Loucy (cell line): ENCODE results near the gene ARMC8.

Source experiments
- H2AFZ ChIP-seq: fragments of 200-600 bp; sonication (generic); 2 replicates; pipeline ENCODE4 v1.6.0; 2016; ENCODE audit warnings: antibody characterized with exemption, mild to moderate bottlenecking, low read length, moderate library complexity
- H3F3A ChIP-seq: fragments of 200-600 bp; 2 replicates; pipeline ENCODE4 v1.6.0; 2016; ENCODE audit warnings: antibody characterized with exemption, low read depth, mild to moderate bottlenecking
- H3K27me3 ChIP-seq: fragments of 200-600 bp; sonication (generic); 2 replicates; pipeline ENCODE4 v1.6.1; 2014; ENCODE audit warnings: low read length, mild to moderate bottlenecking; ENCODE audit not compliant: insufficient read depth, poor library complexity, severe bottlenecking
- H3K36me3 ChIP-seq: fragments of 200-600 bp; sonication (generic); 2 replicates; pipeline ENCODE4 v1.6.1; 2016; ENCODE audit warnings: low read length; ENCODE audit not compliant: insufficient read depth
- H3K4me1 ChIP-seq: fragments of 200-600 bp; sonication (generic); 2 replicates; pipeline ENCODE4 v1.5.1; 2014; ENCODE audit warnings: low read length, mild to moderate bottlenecking; ENCODE audit not compliant: insufficient read depth, poor library complexity, severe bottlenecking
- H3K4me2 ChIP-seq: fragments of 200-600 bp; sonication (generic); 2 replicates; pipeline ENCODE4 v1.6.0; 2014; ENCODE audit warnings: antibody characterized with exemption, low read length, low read depth, mild to moderate bottlenecking; ENCODE audit not compliant: poor library complexity, severe bottlenecking
- H3K4me3 ChIP-seq: fragments of 200-600 bp; sonication (generic); 2 replicates; pipeline ENCODE4 v1.5.1; 2014; ENCODE audit warnings: low read length, mild to moderate bottlenecking, mixed read lengths; ENCODE audit not compliant: poor library complexity, severe bottlenecking
- H3K79me2 ChIP-seq: fragments of 200-600 bp; sonication (generic); 2 replicates; pipeline ENCODE4 v1.6.1; 2014; ENCODE audit warnings: low read length; ENCODE audit not compliant: insufficient read depth
- H3K9ac ChIP-seq: fragments of 200-600 bp; sonication (generic); 2 replicates; pipeline ENCODE4 v1.6.0; 2014; ENCODE audit warnings: mild to moderate bottlenecking, low read depth, low read length, moderate library complexity; ENCODE audit not compliant: poor library complexity, severe bottlenecking
- H3K9me2 ChIP-seq: fragments of 200-600 bp; sonication (generic); replicated peaks from 2 replicates; pipeline ENCODE4 v1.6.1; 2016; ENCODE audit warnings: low read depth, low read length, mixed read lengths
- H3K9me3 ChIP-seq: fragments of 200-600 bp; sonication (generic); 2 replicates; pipeline ENCODE4 v1.6.1; 2014; ENCODE audit warnings: mild to moderate bottlenecking, antibody characterized with exemption, low read length, low read depth; ENCODE audit not compliant: insufficient read depth
- H4K20me1 ChIP-seq: fragments of 200-600 bp; sonication (generic); 2 replicates; pipeline ENCODE4 v1.6.0; 2014; ENCODE audit warnings: antibody characterized with exemption, low read length, mild to moderate bottlenecking; ENCODE audit not compliant: insufficient read depth, poor library complexity, severe bottlenecking
- EZH2phosphoT487 ChIP-seq: fragments of 200-600 bp; IDR thresholded peaks from 2 replicates; pipeline ENCODE4 v1.6.1; 2018; ENCODE audit warnings: antibody characterized with exemption, mild to moderate bottlenecking, moderate library complexity, borderline replicate concordance
- TF ChIP-seq, protein P1 (sequence below): fragments of 200-600 bp; sonication (generic); conservative IDR thresholded peaks from 2 replicates; pipeline ENCODE4 v1.5.1; 2014; ENCODE audit warnings: mild to moderate bottlenecking, antibody characterized with exemption, low read length

ARMC8 gene

DNA sequence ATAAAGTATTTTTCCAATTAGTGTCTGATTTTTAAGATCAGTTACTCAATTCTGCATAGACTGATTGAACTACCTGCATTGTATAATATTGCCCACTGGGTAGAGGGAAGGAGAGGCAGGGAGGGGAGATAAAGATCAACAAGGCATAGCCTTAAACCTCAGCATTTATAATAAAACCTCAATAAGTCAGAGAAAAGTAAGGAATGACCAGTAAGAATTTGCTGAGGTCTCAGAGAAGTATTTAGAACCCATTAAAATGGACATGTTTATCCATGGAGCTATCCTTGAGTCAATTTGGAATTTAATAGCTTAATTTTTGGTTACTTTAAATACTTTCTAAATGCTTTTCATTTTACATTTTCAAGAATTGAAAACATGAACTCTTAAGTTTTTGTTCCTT, 62.5 kb downstream of the ARMC8 start:
- Histone ChIP-seq H3K4me1 (no peaks in the 10 kb centered on the region), H3K9me2 (no peaks in the 10 kb centered on the region), H3K9me3 (no peaks in the 10 kb centered on the region), H3K4me2 (no peak overlapping the region), H3K36me3 (peaks cover 41% of the 10 kb centered on the region; the same call in 1 of the 2 replicates), H2AFZ (no peak overlapping the region), H3K4me3 (no peak overlapping the region), H3K27me3 (no peaks in the 10 kb centered on the region), H3K9ac (no peak overlapping the region), H3F3A (no peaks in the 10 kb centered on the region), H3K79me2 (no peaks in the 10 kb centered on the region), H4K20me1 (no peaks in the 10 kb centered on the region)
- no peak for TF ChIP-seq EZH2phosphoT487
- TF ChIP-seq, protein P1, sequence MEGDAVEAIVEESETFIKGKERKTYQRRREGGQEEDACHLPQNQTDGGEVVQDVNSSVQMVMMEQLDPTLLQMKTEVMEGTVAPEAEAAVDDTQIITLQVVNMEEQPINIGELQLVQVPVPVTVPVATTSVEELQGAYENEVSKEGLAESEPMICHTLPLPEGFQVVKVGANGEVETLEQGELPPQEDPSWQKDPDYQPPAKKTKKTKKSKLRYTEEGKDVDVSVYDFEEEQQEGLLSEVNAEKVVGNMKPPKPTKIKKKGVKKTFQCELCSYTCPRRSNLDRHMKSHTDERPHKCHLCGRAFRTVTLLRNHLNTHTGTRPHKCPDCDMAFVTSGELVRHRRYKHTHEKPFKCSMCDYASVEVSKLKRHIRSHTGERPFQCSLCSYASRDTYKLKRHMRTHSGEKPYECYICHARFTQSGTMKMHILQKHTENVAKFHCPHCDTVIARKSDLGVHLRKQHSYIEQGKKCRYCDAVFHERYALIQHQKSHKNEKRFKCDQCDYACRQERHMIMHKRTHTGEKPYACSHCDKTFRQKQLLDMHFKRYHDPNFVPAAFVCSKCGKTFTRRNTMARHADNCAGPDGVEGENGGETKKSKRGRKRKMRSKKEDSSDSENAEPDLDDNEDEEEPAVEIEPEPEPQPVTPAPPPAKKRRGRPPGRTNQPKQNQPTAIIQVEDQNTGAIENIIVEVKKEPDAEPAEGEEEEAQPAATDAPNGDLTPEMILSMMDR = no peak

DNA sequence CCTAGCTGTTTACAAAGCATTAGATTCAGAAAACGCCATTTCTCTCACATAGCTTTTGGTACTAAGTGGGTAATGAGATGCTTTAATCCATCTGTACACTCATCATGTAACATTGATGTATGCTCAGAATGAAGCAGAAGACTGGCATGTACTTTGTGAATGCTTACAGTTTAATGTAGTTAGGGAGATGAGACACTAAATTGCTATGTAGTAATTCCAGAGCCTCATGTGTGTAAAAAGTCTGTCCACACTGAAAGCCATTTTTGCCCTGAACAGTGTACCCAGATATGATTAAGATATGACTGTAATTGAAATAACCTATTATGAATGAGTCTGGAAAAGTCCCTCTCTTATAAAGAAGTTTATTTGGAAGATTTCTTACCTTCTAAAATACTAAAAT, 66.5 kb downstream of the ARMC8 start:
- H2AFZ ChIP-seq = no peak overlapping the region
- TF ChIP-seq EZH2phosphoT487 = no peak
- TF ChIP-seq, protein P1 = no peak
- H3K9me2 ChIP-seq = no peaks in the 10 kb centered on the region
- H3K36me3 ChIP-seq = peaks cover 6% of the 10 kb centered on the region; the same call in 1 of the 2 replicates
- no peaks in the 10 kb centered on the region for H4K20me1 ChIP-seq
- no peak overlapping the region for H3K4me2 ChIP-seq
- no peaks in the 10 kb centered on the region for H3K9me3 ChIP-seq
- no peaks in the 10 kb centered on the region for H3F3A ChIP-seq
- no peaks in the 10 kb centered on the region for H3K4me1 ChIP-seq
- H3K27me3 ChIP-seq = no peaks in the 10 kb centered on the region
- no peak overlapping the region for H3K4me3 ChIP-seq
- H3K79me2 ChIP-seq = no peaks in the 10 kb centered on the region
- no peak overlapping the region for H3K9ac ChIP-seq

DNA sequence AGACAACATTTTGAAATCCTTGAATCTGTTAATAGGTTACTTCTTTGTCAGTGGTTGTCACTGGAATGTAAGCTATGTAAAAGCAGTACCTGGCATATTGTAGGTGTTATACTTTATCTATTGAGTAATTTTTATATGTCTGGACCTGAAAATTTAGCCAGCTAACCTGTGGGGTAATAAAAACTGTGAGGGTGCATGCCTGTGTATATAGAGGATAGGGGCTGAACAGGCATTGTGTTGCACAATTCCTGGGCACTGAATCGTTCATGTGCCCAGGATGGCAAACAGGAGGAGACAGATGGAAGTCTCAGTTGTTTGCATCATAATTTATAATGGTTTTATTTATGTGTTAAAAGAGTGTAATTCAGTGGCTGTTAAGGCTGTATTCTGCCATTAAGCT, 67.1 kb downstream of the ARMC8 start:
- H3K4me2 ChIP-seq = no peak overlapping the region
- no peak overlapping the region for H3K4me3 ChIP-seq
- no peaks in the 10 kb centered on the region for H3K4me1 ChIP-seq
- H3K36me3 ChIP-seq = peaks cover 7% of the 10 kb centered on the region; the same call in 1 of the 2 replicates
- no peak overlapping the region for H2AFZ ChIP-seq
- no peaks in the 10 kb centered on the region for H3K9me2 ChIP-seq
- no peak overlapping the region for H3K9ac ChIP-seq
- no peaks in the 10 kb centered on the region for H3K9me3 ChIP-seq
- no peak for TF ChIP-seq EZH2phosphoT487
- TF ChIP-seq, protein P1 = no peak
- no peaks in the 10 kb centered on the region for H4K20me1 ChIP-seq
- no peaks in the 10 kb centered on the region for H3K27me3 ChIP-seq
- no peaks in the 10 kb centered on the region for H3K79me2 ChIP-seq
- H3F3A ChIP-seq = no peaks in the 10 kb centered on the region
